HG03575 (cell line): ENCODE measurements around the gene PLXNB2.
"Not testable (repeated sequence)": the region's sequence is repeated elsewhere in the genome, so short reads cannot be mapped to it uniquely, and the experiment has no call there.

Source experiments
- ATAC-seq: cut with Tn5 transposase; IDR thresholded peaks from one replicate; pipeline ENCODE4 v1.9.1; 2021; ENCODE audit not compliant: unreplicated experiment, insufficient number of reproducible peaks, low FRiP score; ENCODE audit errors: extremely low read depth

The PLXNB2 gene

GRCh38 chr22:50306753-50307749, at the start of gene PLXNB2:
Gene PLXNB2, minus strand, starts transcription at chr22:50307646. Its CDS starts 17,062 bp downstream, at chr22:50290584.
- ATAC-seq: no peak

GRCh38 chr22:50357222-50357621, 49.8 kb upstream of the PLXNB2 start:
- ATAC-seq: no peak

- ATAC-seq: no peak
Observed at GRCh38 chr22:50356186-50356585, 48.7 kb upstream of the PLXNB2 start.

- no peak for ATAC-seq
Observed at GRCh38 chr22:50348058-50348457, 40.6 kb upstream of the PLXNB2 start.

- no peak for ATAC-seq
Observed at GRCh38 chr22:50347157-50347556, 39.7 kb upstream of the PLXNB2 start.

GRCh38 chr22:50346470-50346869, 39.0 kb upstream of the PLXNB2 start:
- no peak for ATAC-seq

GRCh38 chr22:50343541-50343935, 36.1 kb upstream of the PLXNB2 start:
- ATAC-seq: no peak

- no peak for ATAC-seq
Observed at GRCh38 chr22:50342651-50343540, 35.5 kb upstream of the PLXNB2 start, which contains the start of gene PPP6R2. Gene PPP6R2, plus strand, starts transcription at chr22:50343327. Its CDS starts 50,582 bp downstream, at chr22:50393909.

GRCh38 chr22:50341977-50342650, 34.7 kb upstream of the PLXNB2 start:
- no peak for ATAC-seq

- no peak for ATAC-seq
Observed at GRCh38 chr22:50339945-50340879, 32.8 kb upstream of the PLXNB2 start.

GRCh38 chr22:50338860-50339462, 31.5 kb upstream of the PLXNB2 start:
- ATAC-seq: no peak

GRCh38 chr22:50338042-50338573, 30.7 kb upstream of the PLXNB2 start:
- no peak for ATAC-seq

GRCh38 chr22:50337262-50338041, 30.0 kb upstream of the PLXNB2 start:
- no peak for ATAC-seq

GRCh38 chr22:50334433-50334832, 27.0 kb upstream of the PLXNB2 start:
- not testable (repeated sequence) for ATAC-seq

GRCh38 chr22:50329236-50329635, 21.8 kb upstream of the PLXNB2 start:
- no peak for ATAC-seq

GRCh38 chr22:50327711-50328019, 20.2 kb upstream of the PLXNB2 start:
- no peak for ATAC-seq
